H1 (cell line): ENCODE results near the gene EFCAB8. TPM values are rescaled to one million over a fixed set of nuclear protein-coding genes. Genes with fewer than 3 reads are reported as not detected.

Source experiments
- CTCF ChIA-PET: fragments of 300-600 bp; sonication (Branson Sonifier 250); formaldehyde crosslinking; loops from one replicate; lab custom pipeline; 2021; ENCODE audit not compliant: partially characterized antibody; lab: Charles Lee
- POLR2A ChIA-PET: fragments of 300-600 bp; sonication (Branson Sonifier 250); formaldehyde crosslinking; loops from one replicate; lab custom pipeline; 2021; ENCODE audit warnings: inconsistent platforms; ENCODE audit not compliant: partially characterized antibody; lab: Charles Lee
- DNase-seq, 2 experiments: peaks; one replicate each; pipeline versions ENCODE4 v3.0.0 to v3.0.0-alpha.2; 2010 to 2022; ENCODE audit warnings: low spot score in 2 of 2, low read depth in 1 of 2, mixed read lengths in 1 of 2
- FAIRE-seq: peaks from 2 replicates; lab custom pipeline; 2011; peaks lifted over from hg19 to GRCh38; lab: Jason Lieb, UNC
- H2AFZ ChIP-seq: 2 replicates; pipeline ENCODE4 v1.8.1; 2012; ENCODE audit warnings: low read length, inconsistent platforms
- H2AK5ac ChIP-seq: 2 replicates; pipeline ENCODE4 v1.6.1; 2013; ENCODE audit warnings: low read depth, low read length
- H2BK120ac ChIP-seq: replicated peaks from 2 replicates; pipeline ENCODE3; 2013; ENCODE audit warnings: low read depth, low read length, inconsistent platforms
- H2BK12ac ChIP-seq: 2 replicates; pipeline ENCODE4 v1.6.1; 2013; ENCODE audit warnings: low read depth, low read length
- H2BK15ac ChIP-seq: 2 replicates; pipeline ENCODE4 v1.6.1; 2013; ENCODE audit warnings: low read length
- H2BK20ac ChIP-seq: 2 replicates; pipeline ENCODE4 v1.6.1; 2013; ENCODE audit warnings: low read length
- H2BK5ac ChIP-seq: 2 replicates; pipeline ENCODE4 v1.6.1; 2013; ENCODE audit warnings: low read depth, low read length
- H3K14ac ChIP-seq: 2 replicates; pipeline ENCODE4 v1.6.1; 2013; ENCODE audit warnings: inconsistent platforms; ENCODE audit not compliant: insufficient read length
- H3K18ac ChIP-seq: 2 replicates; pipeline ENCODE4 v1.6.1; 2013; ENCODE audit warnings: low read length; ENCODE audit errors: extremely low read depth
- H3K23ac ChIP-seq: 2 replicates; pipeline ENCODE4 v1.6.1; 2013; ENCODE audit warnings: inconsistent platforms; ENCODE audit not compliant: insufficient read length
- H3K23me2 ChIP-seq: 2 replicates; pipeline ENCODE4 v1.6.1; 2013; ENCODE audit warnings: low read depth, low read length
- H3K27ac ChIP-seq: 2 replicates; pipeline ENCODE4 v1.6.1; 2011; ENCODE audit warnings: low read depth, low read length, inconsistent platforms
- H3K27me3 ChIP-seq, 4 experiments: replicated peaks in 1 of 4; 1 replicate in 1 of 4; 2 replicates in 3 of 4; pipeline versions ENCODE4 v1.6.1 to v1.8.1; 2011 to 2013; ENCODE audit warnings: low read length in 3 of 4, mild to moderate bottlenecking in 3 of 4, inconsistent platforms in 2 of 4, mixed read lengths in 2 of 4, moderate library complexity in 1 of 4; ENCODE audit not compliant: control insufficient read depth in 3 of 4, insufficient read depth in 3 of 4; ENCODE audit errors: extremely low read depth in 1 of 4
- H3K36me3 ChIP-seq, 4 experiments: 2 replicates each; pipeline versions ENCODE4 v1.6.1 to v1.8.1; 2011 to 2013; ENCODE audit warnings: mild to moderate bottlenecking in 4 of 4, low read length in 3 of 4, moderate library complexity in 2 of 4, control low read depth in 1 of 4, inconsistent platforms in 1 of 4; ENCODE audit not compliant: insufficient read depth in 4 of 4, control insufficient read depth in 2 of 4
- H3K4ac ChIP-seq: replicated peaks from 2 replicates; pipeline ENCODE3; 2013; ENCODE audit warnings: low read length, low read depth, mixed read lengths, inconsistent platforms; ENCODE audit not compliant: insufficient read length
- H3K4me1 ChIP-seq, 4 experiments: replicated peaks in 1 of 4; 1 replicate in 1 of 4; 2 replicates in 3 of 4; pipeline versions ENCODE4 v1.6.1 to v1.8.1; 2011 to 2013; ENCODE audit warnings: low read length in 3 of 4, inconsistent platforms in 2 of 4, mixed read lengths in 1 of 4; ENCODE audit not compliant: insufficient read depth in 4 of 4, control insufficient read depth in 3 of 4
- H3K4me2 ChIP-seq, 2 experiments: 2 replicates each; pipeline versions ENCODE4 v1.6.1 to v1.8.1; 2011 to 2013; ENCODE audit warnings: low read depth in 2 of 2, low read length in 2 of 2, control low read depth in 1 of 2, inconsistent platforms in 1 of 2, mild to moderate bottlenecking in 1 of 2; ENCODE audit not compliant: insufficient read depth in 1 of 2
- H3K4me3 ChIP-seq, 4 experiments: fragments of 200-600, 300-600 bp in 1 of 4; sonication (generic), shearing (Covaris generic), sonication (Bioruptor Twin) in 1 of 4; 2 replicates each; pipeline versions ENCODE4 v1.5.1 to v1.8.1; 2011 to 2016; ENCODE audit warnings: low read length in 4 of 4, low read depth in 3 of 4, control low read depth in 2 of 4, inconsistent platforms in 2 of 4, mild to moderate bottlenecking in 2 of 4, mixed read lengths in 1 of 4, moderate library complexity in 1 of 4; ENCODE audit not compliant: insufficient read depth in 2 of 4; ENCODE audit errors: extremely low read depth in 1 of 4
- H3K56ac ChIP-seq: replicated peaks from 2 replicates; pipeline ENCODE3; 2013; ENCODE audit warnings: low read depth, mild to moderate bottlenecking, mixed read lengths, low read length, inconsistent platforms; ENCODE audit not compliant: insufficient read length
- H3K79me1 ChIP-seq: 2 replicates; pipeline ENCODE4 v1.6.1; 2013; ENCODE audit warnings: low read depth, low read length, control low read depth
- H3K79me2 ChIP-seq, 2 experiments: 2 replicates each; pipeline versions ENCODE4 v1.6.1 to v1.8.1; 2012 to 2013; ENCODE audit warnings: low read length in 2 of 2, mild to moderate bottlenecking in 2 of 2, inconsistent platforms in 1 of 2; ENCODE audit not compliant: insufficient read depth in 2 of 2, control insufficient read depth in 1 of 2
- H3K9ac ChIP-seq, 4 experiments: replicated peaks in 1 of 4; 1 replicate in 1 of 4; 2 replicates in 3 of 4; pipeline versions ENCODE4 v1.6.1 to v1.8.1; 2011 to 2013; ENCODE audit warnings: low read depth in 3 of 4, low read length in 3 of 4, control low read depth in 2 of 4, mild to moderate bottlenecking in 2 of 4, moderate library complexity in 2 of 4, inconsistent platforms in 1 of 4; ENCODE audit errors: extremely low read depth in 1 of 4
- H3K9me3 ChIP-seq, 2 experiments: 2 replicates each; pipeline versions ENCODE4 v1.6.1 to v1.8.1; 2012 to 2013; ENCODE audit warnings: mild to moderate bottlenecking in 2 of 2, moderate library complexity in 2 of 2, control low read depth in 1 of 2, inconsistent platforms in 1 of 2, low read depth in 1 of 2, low read length in 1 of 2, mixed read lengths in 1 of 2; ENCODE audit not compliant: insufficient read depth in 2 of 2
- H4K20me1 ChIP-seq, 2 experiments: replicated peaks in 1 of 2; 2 replicates each; pipeline versions ENCODE3 to v1.8.1; 2011 to 2013; ENCODE audit warnings: inconsistent platforms in 2 of 2, low read length in 2 of 2, mild to moderate bottlenecking in 1 of 2; ENCODE audit not compliant: insufficient read depth in 2 of 2, control insufficient read depth in 1 of 2
- H4K5ac ChIP-seq: 2 replicates; pipeline ENCODE4 v1.6.1; 2013; ENCODE audit warnings: low read length, low read depth, mixed read lengths, inconsistent platforms; ENCODE audit not compliant: insufficient read length
- H4K8ac ChIP-seq: 2 replicates; pipeline ENCODE4 v1.8.0; 2013; ENCODE audit warnings: mild to moderate bottlenecking, moderate library complexity, low read length, inconsistent platforms; ENCODE audit not compliant: insufficient read depth; ENCODE audit errors: extremely low read depth
- H4K91ac ChIP-seq: replicated peaks from 2 replicates; pipeline ENCODE3; 2013; ENCODE audit warnings: low read length, mixed read lengths, inconsistent platforms; ENCODE audit not compliant: insufficient read length
- BRCA1 ChIP-seq: IDR thresholded peaks from 2 replicates; pipeline ENCODE4 v1.6.1; 2012; ENCODE audit warnings: low read depth, low read length, improper control_type of control experiment
- CBX5 ChIP-seq: fragments of 300-800, 300-1000 bp; sonication (generic); IDR thresholded peaks from 2 replicates; pipeline ENCODE4 v1.7.1; 2016; ENCODE audit warnings: antibody characterized with exemption, low read length, low read depth
- CBX8 ChIP-seq: fragments of 300-800, 300-1000 bp; sonication (generic); IDR thresholded peaks from 2 replicates; pipeline ENCODE4 v1.7.1; 2016; ENCODE audit warnings: low read depth, low read length, borderline replicate concordance
- EGR1 ChIP-seq: IDR thresholded peaks from 2 replicates; pipeline ENCODE4 v1.6.1; 2011; ENCODE audit warnings: low read depth, low read length, borderline replicate concordance
- HDAC6 ChIP-seq: IDR thresholded peaks from one replicate; pipeline ENCODE4 v1.7.1; 2012; ENCODE audit warnings: low read depth, mild to moderate bottlenecking, inconsistent platforms, low read length, moderate library complexity
- KDM5A ChIP-seq: fragments of 200-600 bp; IDR thresholded peaks from 2 replicates; pipeline ENCODE4 v1.7.1; 2012; ENCODE audit warnings: mild to moderate bottlenecking, low read length, inconsistent platforms, mixed read lengths
- NANOG ChIP-seq: IDR thresholded peaks from 2 replicates; pipeline ENCODE4 v1.6.1; 2011; ENCODE audit warnings: low read length, low read depth, mild to moderate bottlenecking, inconsistent platforms; ENCODE audit not compliant: insufficient read depth, poor library complexity, severe bottlenecking
- NRF1 ChIP-seq: IDR thresholded peaks from 2 replicates; pipeline ENCODE4 v1.6.1; 2011; ENCODE audit warnings: mild to moderate bottlenecking, low read depth, low read length, improper control_type of control experiment
- SRF ChIP-seq: IDR thresholded peaks from 2 replicates; pipeline ENCODE4 v1.6.1; 2011; ENCODE audit warnings: mild to moderate bottlenecking, low read depth, low read length, moderate library complexity
- TAF7 ChIP-seq: optimal IDR thresholded peaks from 2 replicates; pipeline ENCODE3; 2011; ENCODE audit warnings: low read depth, mild to moderate bottlenecking, inconsistent platforms, low read length, moderate library complexity, borderline replicate concordance
- TCF12 ChIP-seq: IDR thresholded peaks from 2 replicates; pipeline ENCODE4 v1.6.1; 2011; ENCODE audit warnings: low read depth, mild to moderate bottlenecking, low read length
- TEAD4 ChIP-seq: IDR thresholded peaks from 2 replicates; pipeline ENCODE4 v1.6.1; 2012; ENCODE audit warnings: low read depth, low read length, inconsistent platforms, mixed read lengths
- YY1 ChIP-seq: IDR thresholded peaks from 2 replicates; pipeline ENCODE4 v1.6.1; 2011; ENCODE audit warnings: low read depth, mild to moderate bottlenecking, low read length
- WGBS, 2 experiments: shearing (Covaris generic) in 1 of 2; methylation state at CpG; one replicate each; pipeline versions ENCODE4 v1.1.6 to v1.1.7; 2013 to 2015; ENCODE audit warnings: low lambda C conversion rate in 2 of 2, mixed read lengths in 2 of 2, inconsistent platforms in 1 of 2, low coverage in 1 of 2, missing lambda C conversion rate in 1 of 2; ENCODE audit not compliant: insufficient replicate concordance in 2 of 2, insufficient coverage in 1 of 2, insufficient read length in 1 of 2; ENCODE audit errors: extremely low coverage in 1 of 2, missing lambda C conversion rate in 1 of 2; 5-methylcytosine and 5-hydroxymethylcytosine counted together
- polyA plus RNA-seq, 7 experiments: library from polyadenylated mRNA; depleted of rRNA in 3 of 7; stranded (reverse) in 5 of 7; unstranded in 2 of 7; fragments of >200 nt in 5 of 7; fragments of 200-250 nt in 2 of 7; gene quantifications; 1 replicate in 5 of 7; 2 replicates in 1 of 7; 4 replicates in 1 of 7; pipeline versions ENCODE4 v1.2.1 to v1.2.3, GENCODE V29; 2011 to 2013; ENCODE audit warnings: missing spikeins in 2 of 7, mixed read lengths in 2 of 7
- total RNA-seq: library from RNA; stranded (reverse); fragmentation: NEBNext Ultra II Directional; extraction: Animal tissue kit (Norgen Biotek cat#: 25700); gene quantifications from 2 replicates; pipeline ENCODE4 v1.2.1, GENCODE V29; 2021
- TF ChIP-seq, protein P1 (sequence below): IDR thresholded peaks from 2 replicates; pipeline ENCODE4 v1.6.1; 2012; ENCODE audit warnings: inconsistent platforms

The EFCAB8 gene
- total and polyA plus RNA-seq, 2 of the 8 experiments (the other 6 are each of a cell fraction or from before 2014, with no cell fraction given), result 0.06 to 0.20 TPM

DNA sequence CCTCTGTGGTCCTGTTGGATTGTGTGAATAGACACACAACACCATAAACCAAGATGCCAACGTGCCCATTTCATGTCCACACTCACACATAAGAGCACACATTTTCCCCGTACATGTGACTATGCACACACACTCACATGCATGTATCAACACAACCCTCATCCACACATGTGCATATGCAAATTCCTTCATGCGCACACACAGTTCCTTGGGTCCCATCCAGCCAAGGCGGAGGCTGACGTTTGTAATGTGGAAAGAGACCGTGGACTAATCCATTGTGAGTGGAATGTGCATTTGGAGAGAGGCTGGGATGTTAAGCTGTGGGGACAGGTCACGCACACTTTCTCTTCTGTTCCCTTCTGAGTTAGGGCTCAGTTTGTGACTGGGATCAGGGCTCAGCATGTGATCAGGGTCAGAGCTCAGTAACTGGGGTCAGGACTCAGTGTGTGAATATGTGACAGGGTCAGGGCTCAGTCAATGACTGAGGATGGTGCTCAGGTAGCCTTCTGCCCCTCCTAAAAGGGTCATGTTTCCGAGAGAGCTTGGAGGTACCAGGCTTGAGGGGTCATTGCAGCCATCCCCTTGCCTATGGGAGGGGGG is 148.2 kb downstream of the EFCAB8 start:
- DNase-seq, result no peak
- FAIRE-seq, result no peak
- no peak overlapping the region for H2BK15ac ChIP-seq
- no peak overlapping the region; the same call in 1 of the 2 replicates for H2BK20ac ChIP-seq
- H3K14ac ChIP-seq, result no peak overlapping the region
- no peaks in the 10 kb centered on the region for H3K79me1 ChIP-seq
- no peak overlapping the region for H2BK120ac ChIP-seq
- H2AFZ ChIP-seq, result no peak overlapping the region
- no peak overlapping the region for H2AK5ac ChIP-seq
- H3K79me2 ChIP-seq, result no peaks in the 10 kb centered on the region
- no peak overlapping the region for H3K18ac ChIP-seq
- H3K36me3 ChIP-seq, result no peaks in the 10 kb centered on the region
- 86% methylated on average over 8 of the region's 8 CpGs; no CpG with 5 or more reads in 1 of the 2 experiments for WGBS, 2 experiments
- H4K8ac ChIP-seq, result no peak overlapping the region
- no peak overlapping the region for H3K4me2 ChIP-seq
- H3K4me3 ChIP-seq, result no peak overlapping the region
- H3K4ac ChIP-seq, result no peak overlapping the region
- H4K20me1 ChIP-seq, result no peaks in the 10 kb centered on the region
- no peaks in the 10 kb centered on the region for H3K23me2 ChIP-seq
- 0 out of 4 replicates have a peak, but pooled peaks cover 0 to 2% of the 10 kb centered on the region in 2 experiments for H3K9me3 ChIP-seq
- no peak overlapping the region for H3K56ac ChIP-seq
- H3K23ac ChIP-seq, result peak overlapping the region; percentile 87
- H2BK12ac ChIP-seq, result no peak overlapping the region
- H3K9ac ChIP-seq, result no peak overlapping the region
- H4K5ac ChIP-seq, result no peak overlapping the region
- H3K27ac ChIP-seq, result no peak overlapping the region
- CTCF ChIA-PET, result interaction anchor here (0.7 to 9.1 kb wide), 8 partner anchors 9 to 113 kb away, joined by 3 to 86 read pairs (median 4); no protein-coding TSS in a partner anchor
- no peak overlapping the region for H4K91ac ChIP-seq
- H3K4me1 ChIP-seq, result no peaks in the 10 kb centered on the region; a peak in 1 of 7 replicates
- no peak overlapping the region for H2BK5ac ChIP-seq
- POLR2A ChIA-PET, result no interaction called here
- H3K27me3 ChIP-seq, result no peaks in the 10 kb centered on the region
- TF ChIP-seq HDAC6 (no peak), NANOG (no peak), BRCA1 (no peak), SRF (no peak), EGR1 (no peak), TAF7 (no peak), CBX5 (no peak), NRF1 (no peak), TCF12 (no peak), KDM5A (no peak), YY1 (no peak), TEAD4 (no peak), CBX8 (no peak)
- TF ChIP-seq, protein P1, sequence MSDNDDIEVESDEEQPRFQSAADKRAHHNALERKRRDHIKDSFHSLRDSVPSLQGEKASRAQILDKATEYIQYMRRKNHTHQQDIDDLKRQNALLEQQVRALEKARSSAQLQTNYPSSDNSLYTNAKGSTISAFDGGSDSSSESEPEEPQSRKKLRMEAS, result no peak
